DMS 273 (cell line): ENCODE results near the gene DNM3.

Source experiments
- DNase-seq: peaks from one replicate; lab custom pipeline; 2025; ENCODE audit not compliant: unreplicated experiment; lab: John Stamatoyannopoulos, UW

The DNM3 gene

DNA sequence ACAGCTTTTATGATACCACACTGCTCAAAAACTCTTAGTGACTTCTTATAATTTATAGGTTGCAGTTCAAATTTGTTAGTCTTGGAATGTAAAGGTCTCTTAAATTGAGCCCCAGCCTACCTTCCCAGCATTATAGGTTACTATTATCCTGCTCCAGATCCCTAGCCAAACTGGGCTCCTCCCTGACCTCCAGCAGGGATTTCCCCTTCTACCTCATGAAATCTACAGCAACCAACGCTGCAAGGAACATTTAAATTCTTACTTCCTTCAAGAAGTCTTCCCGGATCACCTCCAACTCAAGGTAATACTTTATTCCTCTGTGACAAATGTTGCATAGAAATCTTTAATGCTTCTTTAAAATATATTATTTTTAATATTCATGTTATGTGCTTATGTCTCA, 324.1 kb downstream of the DNM3 start:
- DNase-seq = no peak

DNA sequence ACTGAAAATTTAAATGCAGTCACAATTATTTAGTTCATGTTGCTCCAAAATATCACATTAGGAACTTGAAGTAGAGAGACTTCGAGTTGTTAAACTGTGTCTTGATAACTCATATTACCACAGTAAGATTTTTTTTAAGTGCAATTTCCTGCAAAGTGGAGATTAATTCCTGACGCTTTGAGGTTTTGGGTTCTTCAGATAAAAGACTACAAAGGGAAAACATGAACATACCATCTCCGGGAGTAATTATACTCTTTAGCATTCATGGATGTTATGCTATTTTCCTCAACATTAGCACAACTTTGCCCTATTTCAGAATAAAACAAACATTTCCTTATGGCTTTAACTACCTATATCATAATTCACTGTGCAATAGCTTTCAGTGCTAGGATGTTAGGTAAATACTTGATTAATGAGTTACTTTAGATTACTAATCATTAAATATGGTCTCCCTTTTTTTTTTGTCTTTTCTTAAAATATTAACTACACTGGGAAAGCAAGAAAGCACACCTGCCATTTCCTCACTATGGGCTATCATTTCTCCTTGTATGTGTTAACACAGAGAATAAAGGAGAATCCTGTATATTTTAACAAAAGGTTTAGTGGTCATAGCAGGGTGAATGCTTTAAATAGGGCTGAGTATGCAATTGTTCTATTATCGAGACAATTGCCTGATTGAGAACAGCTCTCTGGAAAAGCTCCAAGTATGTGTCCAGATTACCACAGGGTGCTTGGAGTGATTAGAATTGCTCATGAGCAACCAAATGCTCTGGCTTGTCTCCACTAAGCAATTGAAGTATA, 326.7 kb downstream of the DNM3 start:
- peak; percentile 7 for DNase-seq

DNA sequence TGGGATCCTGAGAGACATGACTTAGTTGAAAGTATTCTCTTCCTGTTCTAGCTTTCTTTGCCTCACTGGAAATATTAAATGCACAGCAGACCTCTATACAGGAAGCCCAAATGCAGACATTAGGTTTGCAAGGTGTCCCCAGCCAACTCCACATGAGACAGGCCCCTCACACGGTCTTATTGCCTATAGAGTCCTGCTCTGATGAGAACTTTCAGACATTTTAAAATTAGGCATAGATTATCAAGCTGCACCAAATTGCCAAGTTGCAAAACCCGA, 327.2 kb downstream of the DNM3 start:
- DNase-seq = no peak

DNA sequence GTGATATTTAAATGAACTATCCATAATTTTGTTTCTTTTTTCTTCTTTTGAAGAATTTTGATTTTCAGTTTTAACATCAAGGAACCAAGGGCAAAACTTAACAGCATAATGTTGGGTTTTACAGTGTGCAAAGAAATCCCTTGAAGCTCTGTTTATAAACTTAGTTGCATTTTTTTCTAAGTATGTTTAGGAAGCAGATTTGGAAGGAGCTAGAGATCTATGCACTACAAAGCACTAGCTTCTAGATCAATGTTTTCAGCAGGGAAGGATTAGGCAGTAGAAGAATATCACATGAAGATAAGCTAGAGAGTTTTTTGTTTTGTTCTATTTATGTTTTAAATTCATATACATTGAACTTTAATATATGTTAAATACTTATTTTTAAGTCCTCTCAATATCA, 328.5 kb downstream of the DNM3 start:
- no peak for DNase-seq

DNA sequence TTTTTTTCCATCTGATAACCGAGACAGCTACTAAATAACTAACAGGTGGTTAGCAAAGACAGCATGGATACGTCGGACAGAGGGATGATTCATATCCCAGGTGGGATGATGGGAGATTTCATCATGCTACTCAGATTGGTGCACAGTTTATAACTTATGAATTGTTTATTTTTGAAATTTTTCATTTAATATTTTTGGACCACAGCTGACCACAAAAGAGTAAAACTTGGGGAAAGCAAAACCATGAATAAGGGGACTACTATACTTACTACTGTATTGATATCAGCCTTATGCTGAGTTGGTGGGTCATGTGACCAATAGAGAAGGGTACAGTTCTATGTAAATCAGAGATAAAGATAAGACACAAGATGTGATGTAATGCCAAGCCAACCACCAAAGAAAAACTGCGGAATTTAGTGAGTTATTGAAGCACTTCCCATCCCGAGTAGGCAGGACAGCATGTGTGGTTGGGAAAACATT, 331.1 kb downstream of the DNM3 start:
- no peak for DNase-seq

DNA sequence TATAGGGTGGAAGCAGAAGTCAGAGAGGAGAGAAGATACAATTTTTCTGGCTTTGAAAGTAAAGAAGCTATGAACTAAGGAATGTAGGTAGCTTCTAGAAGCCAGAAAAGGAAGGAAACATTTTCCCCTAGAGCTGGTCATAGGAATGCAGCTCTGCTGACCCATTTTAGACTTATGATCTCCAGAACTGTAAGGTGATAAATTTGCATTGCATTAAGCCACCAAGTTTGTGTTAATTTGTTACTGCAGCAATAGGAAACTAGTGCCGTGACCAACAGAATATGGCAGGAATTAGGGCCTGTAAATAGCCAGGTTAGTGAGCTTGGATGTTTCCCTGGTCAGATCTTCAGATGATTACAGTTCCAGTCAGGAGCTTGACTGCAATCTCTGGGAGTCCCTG, 334.9 kb downstream of the DNM3 start:
- DNase-seq = no peak

DNA sequence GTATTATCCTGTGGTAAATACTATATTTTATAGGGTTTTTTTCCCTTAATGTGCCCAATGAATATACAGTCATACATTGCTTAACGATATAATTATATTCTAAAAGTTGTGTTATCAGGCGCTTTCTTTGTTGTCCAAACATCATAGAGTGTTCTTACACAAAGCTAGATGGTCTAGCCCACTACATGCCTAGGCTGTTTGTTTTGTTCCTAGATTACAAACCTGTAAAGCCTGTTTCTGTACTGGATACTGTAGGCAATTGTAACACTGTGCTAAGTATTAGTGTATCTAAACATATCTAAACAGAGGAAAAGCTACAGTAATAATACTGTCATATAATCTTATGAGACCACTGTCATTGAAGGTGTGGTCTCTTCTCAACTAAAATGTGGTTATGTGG, 336.6 kb downstream of the DNM3 start:
- DNase-seq = no peak

DNA sequence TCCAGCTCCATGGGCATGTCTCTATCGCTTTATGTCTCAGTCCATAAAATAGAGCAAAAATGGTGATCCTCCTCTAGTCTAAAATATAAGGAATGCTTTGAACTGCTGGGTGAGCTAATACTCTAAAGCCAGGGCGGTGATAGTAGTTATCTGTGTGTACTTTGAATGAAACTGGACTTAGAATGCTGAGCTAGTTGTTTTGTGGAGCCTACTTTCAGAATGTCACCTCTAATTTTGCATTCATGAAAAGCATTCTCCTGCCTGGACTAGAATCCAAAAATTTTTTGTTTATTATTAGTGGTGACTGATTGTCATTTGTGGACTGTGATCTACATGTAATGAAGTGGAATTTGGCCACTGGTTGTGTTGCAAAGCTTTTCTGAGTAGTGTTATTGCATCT, 337.6 kb downstream of the DNM3 start:
- no peak for DNase-seq

DNA sequence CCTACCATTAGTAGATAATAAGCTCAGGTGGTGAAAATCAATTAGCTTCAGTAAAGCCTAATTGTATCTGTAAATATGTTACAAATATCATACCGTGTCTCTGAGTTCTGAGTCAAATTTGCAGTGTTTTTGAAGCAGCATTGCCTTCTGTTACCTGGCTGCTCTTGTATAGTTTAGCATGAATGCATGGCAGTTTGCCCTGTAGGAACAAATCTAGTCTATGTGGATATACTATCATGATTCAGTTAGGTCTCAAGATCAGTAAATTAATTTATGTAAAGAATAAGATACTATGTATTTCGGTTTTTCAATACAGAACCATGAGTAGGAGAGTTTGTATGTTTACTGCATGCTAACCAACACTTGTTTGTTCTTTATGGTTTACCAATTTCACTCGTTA, 338.6 kb downstream of the DNM3 start:
- no peak for DNase-seq

DNA sequence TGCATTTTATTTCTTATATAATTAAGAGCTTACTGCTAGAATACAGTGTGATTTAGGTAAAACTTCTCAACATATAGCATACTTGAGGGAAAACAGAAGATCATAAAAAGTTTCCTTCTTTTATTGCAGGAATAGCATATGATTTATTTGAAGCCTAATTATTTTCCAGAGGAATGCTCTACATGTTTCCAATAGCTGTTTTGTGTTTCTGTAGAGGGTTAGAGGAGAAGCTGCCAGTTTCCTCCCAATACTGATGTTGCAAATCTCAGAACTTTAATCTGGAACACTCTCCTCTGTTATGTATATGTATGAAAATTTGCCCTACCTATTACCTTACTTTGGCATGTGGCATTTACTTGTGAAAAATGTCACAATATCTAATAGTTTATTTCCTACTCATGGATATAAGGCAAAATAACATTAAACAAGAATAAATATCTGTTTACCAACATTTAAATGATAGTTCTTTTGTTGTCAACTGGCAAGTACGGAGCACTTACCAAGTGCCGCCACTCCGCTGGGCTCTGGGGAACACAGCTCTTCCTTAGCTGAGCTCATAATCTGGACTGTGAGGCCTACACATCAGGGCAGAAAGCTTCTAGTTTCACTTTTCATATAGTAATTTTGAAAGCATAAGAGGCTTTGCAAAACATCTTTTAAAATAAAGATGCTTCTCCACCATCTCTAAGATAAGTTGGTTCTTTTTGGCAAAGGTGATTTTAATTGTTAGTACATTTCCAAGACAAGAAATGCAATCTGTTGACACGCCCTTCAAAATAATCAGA, 339.4 kb downstream of the DNM3 start:
- no peak for DNase-seq

DNA sequence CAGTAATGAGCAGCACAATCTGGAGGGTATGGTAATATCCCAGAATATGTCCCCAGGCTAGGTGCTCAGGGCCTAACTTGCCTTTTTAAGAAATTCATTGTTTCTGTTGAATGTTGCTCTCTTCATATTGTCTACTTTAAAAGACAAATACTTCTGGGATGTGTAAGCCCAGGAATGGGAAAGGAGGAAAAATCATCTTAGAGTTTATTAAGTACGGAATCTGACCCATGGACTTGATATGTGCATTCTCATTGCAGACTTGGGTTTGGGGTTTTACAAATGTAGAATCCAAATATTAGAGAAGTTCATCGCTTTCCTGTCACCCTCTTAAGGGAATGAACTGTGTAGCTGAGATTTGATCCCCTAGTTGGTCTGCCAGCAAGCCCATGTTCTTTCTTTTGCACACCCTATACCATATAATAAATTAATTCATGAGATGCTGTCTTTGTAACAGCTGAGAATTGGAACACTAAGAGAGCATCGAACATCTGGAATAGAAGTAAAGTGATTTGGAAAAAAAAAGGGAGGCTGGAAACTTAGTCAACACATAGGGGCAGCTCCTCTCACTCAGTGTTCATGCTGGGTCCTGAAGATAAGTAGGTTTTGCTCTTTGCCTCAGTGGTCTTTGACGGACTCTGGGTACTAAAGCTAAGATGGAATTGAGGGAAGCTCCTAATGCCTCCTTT, 343.4 kb downstream of the DNM3 start:
- no peak for DNase-seq

DNA sequence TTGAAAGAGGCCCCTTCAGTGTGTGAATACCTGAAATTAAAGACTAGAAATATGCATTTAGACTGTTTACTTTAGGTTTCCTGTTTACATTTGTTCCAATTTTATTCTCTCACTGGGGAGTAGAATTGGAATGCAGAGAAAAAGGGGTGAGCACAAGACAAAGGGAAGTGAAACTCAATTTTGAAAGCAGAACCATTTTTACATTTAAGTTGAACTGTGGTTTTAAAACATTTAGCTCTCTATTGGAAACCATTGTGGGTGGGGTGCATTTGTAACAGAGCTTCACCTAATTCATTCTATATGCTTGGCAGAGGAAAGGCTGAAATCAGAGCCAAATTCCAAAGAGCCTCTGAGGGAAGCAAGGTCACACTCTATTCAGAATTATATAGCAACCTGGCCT, 343.9 kb downstream of the DNM3 start:
- DNase-seq = no peak

DNA sequence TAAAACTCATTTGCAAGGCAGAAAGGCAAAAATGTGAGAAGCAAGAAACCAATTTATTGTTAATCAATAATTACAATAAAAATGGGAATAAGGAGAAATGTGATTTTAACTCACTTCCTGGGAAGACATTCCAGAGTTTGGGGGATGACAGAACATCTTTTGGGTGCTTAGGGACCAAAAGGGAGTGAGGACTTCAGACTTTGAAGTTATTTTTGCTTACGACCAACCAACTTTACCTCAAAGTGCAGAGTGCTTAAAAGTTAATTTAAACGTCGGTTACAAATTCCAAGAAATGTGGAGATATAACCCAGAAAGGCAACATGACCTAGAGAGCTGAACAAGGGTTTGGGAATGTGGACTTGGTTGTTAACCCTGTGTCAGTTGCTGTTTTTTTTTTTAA, 344.7 kb downstream of the DNM3 start:
- DNase-seq = no peak

DNA sequence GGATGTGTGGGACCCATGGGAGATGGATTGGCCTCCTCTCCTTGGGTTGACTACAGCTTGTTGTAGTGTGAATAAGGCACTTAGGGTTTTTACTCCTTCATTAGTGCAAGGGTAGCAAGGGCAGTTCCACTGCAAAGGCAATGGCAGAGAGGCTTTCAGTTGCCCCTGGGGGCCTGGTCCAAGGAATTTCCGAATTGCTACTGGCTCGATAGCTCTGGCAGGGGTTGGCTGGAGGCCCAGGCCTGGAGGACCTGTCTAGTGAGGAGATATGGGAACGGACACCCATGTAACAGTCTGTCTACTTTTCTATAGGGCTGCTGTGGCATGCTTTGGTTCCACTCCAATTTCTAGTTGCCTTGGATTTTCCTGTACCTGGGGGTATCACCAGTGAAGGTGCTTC, 360.3 kb downstream of the DNM3 start:
- no peak for DNase-seq

DNA sequence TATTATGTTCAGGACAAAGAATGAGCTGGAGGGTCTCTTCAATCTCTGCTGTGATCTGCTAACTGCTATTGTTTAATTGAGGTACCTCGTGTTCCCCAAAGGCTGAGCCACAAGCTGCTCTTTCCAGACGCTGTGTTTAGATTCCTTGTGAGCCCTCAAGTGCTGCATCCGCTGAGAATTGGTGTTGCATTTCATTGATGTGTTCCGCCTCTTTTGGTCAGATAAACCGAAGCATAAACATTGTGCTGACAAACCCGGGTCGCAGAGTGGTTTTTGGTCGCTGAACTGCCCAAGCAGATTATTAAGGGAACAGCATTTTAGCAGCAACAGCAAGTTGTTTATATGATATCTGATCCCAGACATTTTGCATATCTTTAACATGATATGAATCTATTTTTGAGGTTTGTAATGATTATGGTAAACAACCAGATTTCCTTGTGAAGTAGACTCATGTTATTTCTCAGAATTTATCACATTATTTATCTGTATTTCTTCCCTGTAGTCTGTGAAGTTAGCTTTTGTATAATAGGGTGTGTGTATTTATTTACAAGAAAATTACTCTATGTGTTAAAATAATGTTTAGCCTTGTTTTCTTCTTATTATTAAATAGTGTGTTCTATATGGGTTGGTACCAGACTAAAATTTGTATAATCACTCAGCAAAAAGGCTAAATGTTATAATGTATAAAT, 362.0 kb downstream of the DNM3 start:
- peak; percentile 16 for DNase-seq

DNA sequence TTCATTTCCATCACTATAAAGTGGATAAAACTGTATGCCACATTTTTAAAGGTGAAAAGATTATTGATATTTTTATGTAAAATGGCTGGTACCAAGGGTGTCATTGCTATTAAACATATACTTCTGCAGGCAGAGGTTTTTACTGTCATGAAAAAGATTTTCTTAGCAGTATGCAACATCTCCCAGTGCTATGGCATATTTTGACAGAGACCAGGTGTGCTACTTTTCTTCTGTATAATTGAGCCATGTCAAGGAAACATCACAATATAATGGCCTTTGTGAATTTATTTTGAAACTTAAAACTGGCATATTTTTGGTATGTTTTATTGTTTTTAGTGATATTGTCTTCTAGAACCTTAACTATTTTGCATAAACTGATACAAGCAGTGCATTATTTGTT, 362.6 kb downstream of the DNM3 start:
- no peak for DNase-seq

DNA sequence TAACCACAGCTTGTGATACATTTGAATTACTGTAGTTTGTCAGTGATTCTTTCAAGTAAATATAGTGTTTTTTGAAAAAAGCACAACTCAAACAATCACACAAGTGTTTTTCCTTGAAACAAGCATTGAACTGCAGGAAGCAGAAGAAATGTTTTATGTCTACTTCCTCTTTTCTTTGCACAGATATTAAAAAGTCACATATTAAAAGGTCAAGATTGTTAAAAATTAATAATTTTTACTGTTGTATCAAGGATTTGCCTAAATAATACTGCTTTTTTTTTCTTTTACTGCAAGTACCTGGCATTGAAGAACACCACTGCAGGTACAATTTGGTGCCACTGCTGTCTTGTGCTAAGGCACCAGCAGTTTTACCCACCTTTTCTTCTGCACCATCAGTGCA, 365.0 kb downstream of the DNM3 start:
- no peak for DNase-seq

DNA sequence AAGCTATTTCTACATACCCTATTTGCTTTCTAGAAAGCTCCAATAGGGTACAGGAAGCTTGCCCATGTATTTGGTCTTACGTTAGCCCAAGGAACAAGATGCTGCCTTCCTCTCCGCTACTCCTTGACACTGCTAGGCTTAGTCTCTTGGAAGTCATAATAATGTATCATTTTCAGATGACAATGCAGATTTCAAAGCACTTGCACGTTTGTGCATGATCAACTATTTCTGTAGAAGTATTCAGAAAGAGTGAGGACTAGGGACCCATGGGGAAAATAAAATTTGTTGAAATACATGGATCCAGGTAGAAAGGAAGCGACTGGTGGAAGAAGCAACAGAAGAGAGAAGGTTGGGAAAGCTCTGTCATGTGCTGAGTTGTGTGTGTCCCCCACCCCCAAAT, 367.3 kb downstream of the DNM3 start:
- no peak for DNase-seq

DNA sequence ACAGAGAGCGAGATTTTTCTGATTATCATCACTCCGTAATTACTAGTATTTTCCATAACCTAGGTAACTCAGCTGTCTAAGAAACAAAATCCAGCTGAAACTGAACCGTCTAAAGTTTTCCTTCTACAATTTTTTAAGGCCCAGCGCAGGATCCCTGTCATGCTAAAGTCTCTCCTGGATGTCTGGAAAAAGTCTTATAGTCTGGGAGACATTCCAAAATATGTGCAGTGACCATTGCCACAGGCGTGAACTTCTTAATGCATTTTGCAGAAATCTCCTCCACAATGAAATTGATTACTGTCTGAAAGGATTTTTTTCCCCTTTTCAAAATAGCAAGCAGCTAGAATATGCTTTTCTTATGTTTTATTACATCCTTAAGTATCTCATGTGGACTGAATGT, 369.9 kb downstream of the DNM3 start:
- no peak for DNase-seq

DNA sequence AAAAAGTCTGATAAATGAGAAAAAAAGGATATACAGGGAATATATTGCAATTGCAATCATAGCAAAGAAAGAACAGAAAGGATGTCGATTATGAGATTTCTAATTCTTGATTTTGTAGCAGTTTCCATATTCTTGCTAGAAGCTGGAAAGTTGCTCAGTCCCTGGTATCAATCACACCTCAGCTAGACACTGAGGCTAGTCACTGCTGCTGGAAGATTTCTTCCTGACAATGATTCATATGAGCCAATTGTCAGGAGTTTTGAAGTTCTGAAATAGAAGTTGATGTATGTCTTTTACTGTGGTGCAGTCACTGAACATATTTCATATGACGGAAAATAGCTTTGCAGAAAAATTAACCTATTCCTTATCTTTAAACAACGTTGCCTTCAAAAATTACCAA, 370.8 kb downstream of the DNM3 start:
- DNase-seq = no peak

DNA sequence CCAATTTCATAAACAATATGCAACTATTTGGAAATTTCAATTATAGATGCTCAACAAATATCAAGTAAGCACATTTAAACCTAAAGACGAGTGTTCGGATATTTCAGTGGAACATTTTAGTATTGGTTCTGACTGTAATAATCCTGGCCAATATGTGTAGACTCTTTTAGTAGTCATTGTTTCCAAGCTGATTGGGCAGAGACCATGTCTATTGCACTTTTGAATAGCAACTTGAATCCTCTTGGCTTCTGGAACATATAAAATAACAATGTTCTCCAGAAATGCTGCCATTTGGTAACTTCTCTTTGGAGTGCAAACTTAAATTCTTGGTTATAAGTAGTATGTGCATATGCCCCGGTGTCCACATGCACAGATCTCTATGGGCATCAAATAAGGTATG, 373.7 kb downstream of the DNM3 start:
- no peak for DNase-seq

DNA sequence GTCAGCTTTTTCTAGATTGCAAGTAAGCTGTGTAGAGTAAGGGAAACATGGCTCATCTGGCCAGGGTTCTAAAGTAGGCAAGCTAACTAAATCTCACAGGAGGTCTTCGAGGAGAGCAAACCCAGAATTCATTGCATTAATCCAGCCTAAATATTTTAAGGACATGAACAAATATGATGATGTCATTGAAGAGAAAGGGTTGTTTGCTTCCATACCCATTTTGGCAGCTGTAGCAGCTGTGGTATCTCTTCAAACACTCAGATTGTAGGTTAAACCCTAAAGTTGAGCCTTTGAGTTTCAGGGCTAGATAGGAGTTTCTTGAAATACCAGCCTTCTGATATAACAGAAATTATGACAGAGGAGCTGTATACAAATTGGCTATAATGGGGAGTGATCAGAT, 378.7 kb downstream of the DNM3 start:
- peak; percentile 17 for DNase-seq
